NT2/D1 (cell line): Measurements from ENCODE around the gene FAM181A.

Source experiments
- YY1 ChIP-seq: IDR thresholded peaks from 2 replicates; pipeline ENCODE4 v1.6.1; 2011; ENCODE audit not compliant: insufficient read length, insufficient read depth
- ZNF274 ChIP-seq: IDR thresholded peaks from 2 replicates; pipeline ENCODE4 v1.6.1; 2011; ENCODE audit warnings: mild to moderate bottlenecking, low read depth, low read length

GRCh38 chr14:93958567-93959238 lies 31.6 kb downstream of the FAM181A start:
- no peak for TF ChIP-seq YY1
- no peak for TF ChIP-seq ZNF274
